Endodermal cell (in vitro differentiated cells): ENCODE measurements around the gene OTOP3. TPM values are rescaled to one million over a fixed set of nuclear protein-coding genes. Genes with fewer than 3 reads are reported as not detected.

Experiments used
- DNase-seq: peaks from one replicate; pipeline ENCODE4 v3.0.0-alpha.2; 2017
- H3K27ac ChIP-seq: 2 replicates; pipeline ENCODE4 v1.5.1; 2013; ENCODE audit warnings: mild to moderate bottlenecking, low read depth, low read length, moderate library complexity
- H3K27me3 ChIP-seq: 2 replicates; pipeline ENCODE4 v1.6.1; 2013; ENCODE audit warnings: mild to moderate bottlenecking, low read length, moderate library complexity; ENCODE audit not compliant: insufficient read depth, control insufficient read depth, poor library complexity, severe bottlenecking
- H3K36me3 ChIP-seq: 2 replicates; pipeline ENCODE4 v1.7.0; 2013; ENCODE audit warnings: mild to moderate bottlenecking, low read length, moderate library complexity; ENCODE audit not compliant: control insufficient read depth, insufficient read depth
- H3K4me1 ChIP-seq: one replicate; pipeline ENCODE4 v1.7.0; 2013; ENCODE audit warnings: low read length; ENCODE audit not compliant: control insufficient read depth, insufficient read depth
- H3K4me3 ChIP-seq: 2 replicates; pipeline ENCODE4 v1.5.1; 2013; ENCODE audit warnings: mild to moderate bottlenecking, low read length, moderate library complexity
- H3K9ac ChIP-seq: 2 replicates; pipeline ENCODE4 v1.6.1; 2013; ENCODE audit warnings: mild to moderate bottlenecking, low read length, moderate library complexity; ENCODE audit not compliant: poor library complexity, severe bottlenecking; ENCODE audit errors: extremely low read depth
- H3K9me3 ChIP-seq: 2 replicates; pipeline ENCODE4 v1.6.1; 2013; ENCODE audit warnings: mild to moderate bottlenecking, low read length, moderate library complexity; ENCODE audit not compliant: control insufficient read depth
- H3K27ac Mint-ChIP-seq: 2 replicates; pipeline ENCODE4 v1.8.0; 2020; ENCODE audit warnings: mixed read lengths
- H3K27me3 Mint-ChIP-seq: 2 replicates; pipeline ENCODE4 v1.8.0; 2021; ENCODE audit warnings: mild to moderate bottlenecking, mixed read lengths; ENCODE audit not compliant: insufficient read depth
- H3K36me3 Mint-ChIP-seq: 2 replicates; pipeline ENCODE4 v1.8.0; 2020; ENCODE audit warnings: low read depth, mixed read lengths
- H3K4me1 Mint-ChIP-seq: 2 replicates; pipeline ENCODE4 v1.8.0; 2020; ENCODE audit warnings: mixed read lengths
- H3K4me3 Mint-ChIP-seq: 2 replicates; pipeline ENCODE4 v1.8.0; 2020; ENCODE audit warnings: mild to moderate bottlenecking, moderate library complexity, mixed read lengths
- H3K9me3 Mint-ChIP-seq: 2 replicates; pipeline ENCODE4 v1.8.0; 2020; ENCODE audit warnings: mild to moderate bottlenecking, mixed read lengths
- WGBS, 2 experiments: methylation state at CpG; one replicate each; pipeline versions ENCODE4 v1.1.5 to v1.1.7; 2013; ENCODE audit warnings: missing lambda C conversion rate in 2 of 2, mixed read lengths in 1 of 2; ENCODE audit not compliant: insufficient coverage in 1 of 2, insufficient read length in 1 of 2; 5-methylcytosine and 5-hydroxymethylcytosine counted together
- total RNA-seq, 2 donors: library from RNA; stranded (reverse); fragmentation: NEBNext Ultra II Directional in 1 of 2; extraction: Animal tissue kit (Norgen Biotek cat#: 25700) in 1 of 2; gene quantifications; 2 replicates in 1 of 2; 3 replicates in 1 of 2; pipeline ENCODE4 v1.2.1, GENCODE V29; 2021
- TF ChIP-seq, protein P1 (sequence below): fragments of 200-600 bp; sonication (generic); conservative IDR thresholded peaks from 2 replicates; pipeline ENCODE4 v1.5.0; 2021; ENCODE audit warnings: antibody characterized with exemption, mild to moderate bottlenecking

OTOP3 gene
- total RNA-seq, 2 donors from 2014 or later: not detected

DNA sequence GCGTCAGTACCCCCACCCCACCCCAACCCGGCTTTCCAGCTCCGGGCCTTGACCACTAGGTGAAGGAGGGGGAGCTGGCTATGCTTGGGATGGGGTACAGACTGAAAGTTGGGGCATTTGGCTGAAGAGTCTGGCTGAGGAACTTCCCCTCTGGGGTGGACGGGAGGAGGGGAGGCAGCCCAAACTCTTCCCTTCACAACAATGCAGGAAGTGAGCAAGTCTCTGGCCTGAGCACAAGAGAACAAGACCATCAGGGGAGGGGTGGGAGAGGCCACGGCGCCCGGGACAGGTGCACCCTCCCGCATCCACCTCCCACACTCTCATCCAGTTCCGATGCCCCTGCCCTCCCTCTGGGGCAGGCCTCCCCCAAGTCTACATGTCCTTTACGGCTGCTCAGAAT lies 18.3 kb upstream of the OTOP3 start:
- DNase-seq: peak; percentile 46
- Mint-ChIP-seq H3K27ac (no peak overlapping the region), H3K36me3 (no peaks in the 10 kb centered on the region), H3K27me3 (peaks cover 41% of the 10 kb centered on the region), H3K4me1 (peaks cover 2% of the 10 kb centered on the region), H3K4me3 (no peak overlapping the region), H3K9me3 (peaks cover 4% of the 10 kb centered on the region)
- peaks cover 11% of the 10 kb centered on the region for H3K27me3 ChIP-seq
- no peaks in the 10 kb centered on the region for H3K9me3 ChIP-seq
- no peaks in the 10 kb centered on the region for H3K4me1 ChIP-seq
- H3K9ac ChIP-seq: no peak overlapping the region
- TF ChIP-seq, protein P1, sequence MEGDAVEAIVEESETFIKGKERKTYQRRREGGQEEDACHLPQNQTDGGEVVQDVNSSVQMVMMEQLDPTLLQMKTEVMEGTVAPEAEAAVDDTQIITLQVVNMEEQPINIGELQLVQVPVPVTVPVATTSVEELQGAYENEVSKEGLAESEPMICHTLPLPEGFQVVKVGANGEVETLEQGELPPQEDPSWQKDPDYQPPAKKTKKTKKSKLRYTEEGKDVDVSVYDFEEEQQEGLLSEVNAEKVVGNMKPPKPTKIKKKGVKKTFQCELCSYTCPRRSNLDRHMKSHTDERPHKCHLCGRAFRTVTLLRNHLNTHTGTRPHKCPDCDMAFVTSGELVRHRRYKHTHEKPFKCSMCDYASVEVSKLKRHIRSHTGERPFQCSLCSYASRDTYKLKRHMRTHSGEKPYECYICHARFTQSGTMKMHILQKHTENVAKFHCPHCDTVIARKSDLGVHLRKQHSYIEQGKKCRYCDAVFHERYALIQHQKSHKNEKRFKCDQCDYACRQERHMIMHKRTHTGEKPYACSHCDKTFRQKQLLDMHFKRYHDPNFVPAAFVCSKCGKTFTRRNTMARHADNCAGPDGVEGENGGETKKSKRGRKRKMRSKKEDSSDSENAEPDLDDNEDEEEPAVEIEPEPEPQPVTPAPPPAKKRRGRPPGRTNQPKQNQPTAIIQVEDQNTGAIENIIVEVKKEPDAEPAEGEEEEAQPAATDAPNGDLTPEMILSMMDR: no peak
- no peak overlapping the region for H3K4me3 ChIP-seq
- H3K27ac ChIP-seq: no peak overlapping the region
- H3K36me3 ChIP-seq: no peaks in the 10 kb centered on the region
- 90 to 92% methylated on average over 2 to 9 of the region's 10 CpGs for WGBS, 2 experiments

DNA sequence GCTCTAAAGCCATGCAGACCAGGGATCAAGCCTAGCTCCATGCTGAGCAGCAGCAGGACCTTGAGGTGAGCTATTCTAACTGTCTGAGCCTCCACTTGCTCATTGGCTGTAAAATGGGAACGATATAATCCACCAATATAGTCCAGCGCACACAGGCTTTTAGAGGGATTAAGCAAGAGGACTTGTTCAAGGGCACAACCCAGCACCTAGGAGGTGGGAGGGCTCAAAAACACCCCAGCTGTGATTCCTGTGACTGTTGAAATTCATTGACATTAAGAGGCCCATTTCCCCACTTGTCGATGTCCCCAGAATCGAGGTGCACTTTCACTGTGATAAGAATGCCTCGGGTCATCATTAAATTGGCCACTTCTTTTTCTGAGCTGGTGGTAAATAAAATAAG lies 16.8 kb upstream of the OTOP3 start:
- no peak overlapping the region for H3K27ac Mint-ChIP-seq
- peaks cover 25% of the 10 kb centered on the region for H3K27me3 ChIP-seq
- H3K4me1 Mint-ChIP-seq: peaks cover 2% of the 10 kb centered on the region

DNA sequence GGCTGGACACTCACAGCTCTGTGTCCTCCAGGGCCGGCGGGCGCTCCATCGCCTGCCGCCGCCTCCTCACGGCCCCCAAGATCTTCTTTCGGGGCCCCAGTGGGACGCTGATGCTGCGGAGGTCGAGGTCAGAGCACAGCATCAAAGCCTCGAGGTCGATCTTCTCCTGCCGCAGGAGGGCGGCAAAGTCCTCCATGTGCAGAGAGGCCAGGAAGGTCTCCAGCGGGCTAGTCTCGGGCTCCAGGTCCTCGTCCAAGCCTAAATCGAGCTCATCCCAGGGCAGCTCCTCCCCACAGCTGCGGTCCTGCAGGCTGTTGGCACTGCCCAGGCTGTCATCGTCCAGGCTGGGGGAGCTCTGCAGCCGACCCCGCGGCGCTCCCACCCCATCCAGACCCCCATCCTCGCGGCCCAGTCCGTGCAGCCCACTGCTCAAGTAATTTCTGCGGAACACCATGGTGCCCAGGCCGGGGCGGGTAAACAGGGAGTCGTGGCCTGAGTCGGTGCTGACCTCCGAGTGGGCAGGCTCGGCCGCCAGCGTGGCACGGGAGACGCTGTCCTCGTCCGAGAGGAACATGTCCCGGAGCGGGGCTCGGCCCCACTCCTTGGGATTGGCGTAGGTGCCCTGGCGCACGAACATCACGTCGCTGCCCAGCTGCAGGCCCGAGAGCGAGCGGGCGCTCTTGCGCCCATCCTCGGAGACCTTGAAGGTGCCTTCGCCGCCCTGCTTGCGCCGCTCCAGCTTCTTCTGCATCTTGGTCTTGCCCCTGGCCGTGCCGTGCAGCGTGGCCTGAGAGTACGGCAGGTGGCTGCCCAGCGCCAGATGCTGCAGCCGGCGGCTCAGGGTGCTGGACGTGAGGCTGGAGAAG lies 16.0 kb upstream of the OTOP3 start:
- H3K9me3 ChIP-seq: no peaks in the 10 kb centered on the region
- H3K4me1 Mint-ChIP-seq: peaks cover 2% of the 10 kb centered on the region
- DNase-seq: peak; percentile 93
- 90 to 92% methylated on average over 49 to 67 of the region's 67 CpGs for WGBS, 2 experiments
- TF ChIP-seq, protein P1: peak; percentile 67
- H3K27me3 ChIP-seq: peaks cover 33% of the 10 kb centered on the region
- no peaks in the 10 kb centered on the region for H3K4me1 ChIP-seq
- H3K9me3 Mint-ChIP-seq: no peaks in the 10 kb centered on the region
- H3K27ac ChIP-seq: no peak overlapping the region
- H3K36me3 Mint-ChIP-seq: no peaks in the 10 kb centered on the region
- no peaks in the 10 kb centered on the region for H3K36me3 ChIP-seq
- peaks cover 54% of the 10 kb centered on the region for H3K27me3 Mint-ChIP-seq
- no peak overlapping the region for H3K9ac ChIP-seq
- H3K4me3 Mint-ChIP-seq: no peak overlapping the region
- H3K27ac Mint-ChIP-seq: no peak overlapping the region
- no peak overlapping the region for H3K4me3 ChIP-seq

More for the DNA sequence above, 16.8 kb upstream of the OTOP3 start:
- no peaks in the 10 kb centered on the region for H3K36me3 Mint-ChIP-seq
- Histone ChIP-seq H3K9me3 (no peaks in the 10 kb centered on the region), H3K9ac (no peak overlapping the region), H3K27ac (no peak overlapping the region), H3K4me1 (no peaks in the 10 kb centered on the region), H3K36me3 (no peaks in the 10 kb centered on the region), H3K4me3 (no peak overlapping the region)
- no peak overlapping the region for H3K4me3 Mint-ChIP-seq
- TF ChIP-seq, protein P1: no peak
- peaks cover 49% of the 10 kb centered on the region for H3K27me3 Mint-ChIP-seq
- DNase-seq: no peak
- WGBS, 2 experiments: 95 to 100% methylated on average over 5 of the region's 5 CpGs
- H3K9me3 Mint-ChIP-seq: no peaks in the 10 kb centered on the region
